ENCODE measurements around the gene WASHC2C. TPM values are rescaled to one million over a fixed set of nuclear protein-coding genes. Genes with fewer than 3 reads are reported as not detected.
"Not testable (repeated sequence)": the region's sequence is repeated elsewhere in the genome, so short reads cannot be mapped to it uniquely, and the experiment has no call there.

Gene WASHC2C
- total RNA-seq, 1 donor from 2014 or later = 51.8 TPM

DNA sequence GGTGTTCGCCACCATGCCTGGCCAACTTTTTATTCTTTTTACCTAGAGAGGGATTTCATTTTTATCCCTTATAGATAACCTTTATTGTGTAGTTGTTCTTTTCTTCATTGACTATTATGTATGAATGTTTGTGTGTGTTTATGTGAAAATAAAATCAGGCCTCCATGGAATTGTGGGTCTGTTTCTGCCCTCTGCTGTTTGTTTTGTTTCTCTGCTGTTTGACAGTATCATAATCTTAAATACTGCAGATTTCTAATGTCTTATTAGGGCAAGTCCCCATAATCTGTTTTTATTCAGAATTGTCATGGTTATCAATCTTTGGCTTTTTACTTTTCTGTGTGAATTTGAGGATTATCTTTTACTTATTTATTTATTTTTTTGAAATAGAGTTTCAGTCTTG is 7.8 kb downstream of the WASHC2C start:
- H3K27me3 Mint-ChIP-seq; H3K9me3 Mint-ChIP-seq (ENCODE audit: low read depth); DNase-seq (ENCODE audit: low spot score, unreplicated experiment); H3K36me3 Mint-ChIP-seq (ENCODE audit: insufficient read depth); H3K4me1 Mint-ChIP-seq (ENCODE audit: low read depth); H3K27ac Mint-ChIP-seq; H3K4me3 Mint-ChIP-seq (ENCODE audit: low read depth): not testable (repeated sequence)
- TF ChIP-seq, protein P1, sequence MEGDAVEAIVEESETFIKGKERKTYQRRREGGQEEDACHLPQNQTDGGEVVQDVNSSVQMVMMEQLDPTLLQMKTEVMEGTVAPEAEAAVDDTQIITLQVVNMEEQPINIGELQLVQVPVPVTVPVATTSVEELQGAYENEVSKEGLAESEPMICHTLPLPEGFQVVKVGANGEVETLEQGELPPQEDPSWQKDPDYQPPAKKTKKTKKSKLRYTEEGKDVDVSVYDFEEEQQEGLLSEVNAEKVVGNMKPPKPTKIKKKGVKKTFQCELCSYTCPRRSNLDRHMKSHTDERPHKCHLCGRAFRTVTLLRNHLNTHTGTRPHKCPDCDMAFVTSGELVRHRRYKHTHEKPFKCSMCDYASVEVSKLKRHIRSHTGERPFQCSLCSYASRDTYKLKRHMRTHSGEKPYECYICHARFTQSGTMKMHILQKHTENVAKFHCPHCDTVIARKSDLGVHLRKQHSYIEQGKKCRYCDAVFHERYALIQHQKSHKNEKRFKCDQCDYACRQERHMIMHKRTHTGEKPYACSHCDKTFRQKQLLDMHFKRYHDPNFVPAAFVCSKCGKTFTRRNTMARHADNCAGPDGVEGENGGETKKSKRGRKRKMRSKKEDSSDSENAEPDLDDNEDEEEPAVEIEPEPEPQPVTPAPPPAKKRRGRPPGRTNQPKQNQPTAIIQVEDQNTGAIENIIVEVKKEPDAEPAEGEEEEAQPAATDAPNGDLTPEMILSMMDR (IDR thresholded peaks at IDR 0.05; ENCODE audit: unreplicated experiment) = peak; percentile 29

GRCh38 chr10:45741559-45741958 is 14.5 kb downstream of the WASHC2C start:
- H3K9me3 Mint-ChIP-seq (ENCODE audit: low read depth); H3K36me3 Mint-ChIP-seq (ENCODE audit: insufficient read depth); H3K4me3 Mint-ChIP-seq (ENCODE audit: low read depth); H3K4me1 Mint-ChIP-seq (ENCODE audit: low read depth); DNase-seq (ENCODE audit: low spot score, unreplicated experiment); H3K27me3 Mint-ChIP-seq; H3K27ac Mint-ChIP-seq: not testable (repeated sequence)

- not testable (repeated sequence) for H3K4me1 Mint-ChIP-seq (ENCODE audit: low read depth); H3K4me3 Mint-ChIP-seq (ENCODE audit: low read depth); H3K27me3 Mint-ChIP-seq; H3K36me3 Mint-ChIP-seq (ENCODE audit: insufficient read depth); H3K27ac Mint-ChIP-seq; H3K9me3 Mint-ChIP-seq (ENCODE audit: low read depth); DNase-seq (ENCODE audit: low spot score, unreplicated experiment)
Observed at GRCh38 chr10:45742014-45742413, 14.9 kb downstream of the WASHC2C start.

- not testable (repeated sequence) for H3K4me3 Mint-ChIP-seq (ENCODE audit: low read depth); H3K4me1 Mint-ChIP-seq (ENCODE audit: low read depth); H3K36me3 Mint-ChIP-seq (ENCODE audit: insufficient read depth); DNase-seq (ENCODE audit: low spot score, unreplicated experiment); H3K9me3 Mint-ChIP-seq (ENCODE audit: low read depth); H3K27me3 Mint-ChIP-seq; H3K27ac Mint-ChIP-seq
Observed at GRCh38 chr10:45751141-45751540, 24.1 kb downstream of the WASHC2C start.

DNA sequence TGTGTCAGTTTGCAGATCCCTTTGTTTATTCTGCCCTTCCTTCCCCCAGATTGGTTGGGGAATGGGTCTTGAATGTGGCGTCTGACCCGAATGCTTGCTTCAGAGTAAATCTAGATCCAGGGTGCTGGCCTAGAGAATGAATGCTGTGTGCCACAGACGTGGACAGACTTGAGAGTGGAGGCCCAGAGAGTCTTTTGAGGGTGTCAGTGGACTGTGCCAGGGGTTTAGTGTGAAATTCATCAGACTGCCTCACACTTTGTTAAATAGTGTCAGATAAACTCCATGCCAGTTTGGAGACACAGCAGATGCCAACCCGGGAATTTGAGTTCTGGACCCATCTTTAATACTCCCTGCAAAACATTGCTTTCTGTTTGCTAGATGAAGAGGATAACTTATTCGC is 25.1 kb downstream of the WASHC2C start:
- H3K4me1 Mint-ChIP-seq (ENCODE audit: low read depth); H3K27me3 Mint-ChIP-seq; H3K9me3 Mint-ChIP-seq (ENCODE audit: low read depth); H3K36me3 Mint-ChIP-seq (ENCODE audit: insufficient read depth); DNase-seq (ENCODE audit: low spot score, unreplicated experiment); H3K27ac Mint-ChIP-seq; H3K4me3 Mint-ChIP-seq (ENCODE audit: low read depth): not testable (repeated sequence)

GRCh38 chr10:45753979-45754495 is 27.0 kb downstream of the WASHC2C start:
- not testable (repeated sequence) for H3K4me3 Mint-ChIP-seq (ENCODE audit: low read depth); H3K4me1 Mint-ChIP-seq (ENCODE audit: low read depth); DNase-seq (ENCODE audit: low spot score, unreplicated experiment); H3K27ac Mint-ChIP-seq; H3K36me3 Mint-ChIP-seq (ENCODE audit: insufficient read depth); H3K27me3 Mint-ChIP-seq; H3K9me3 Mint-ChIP-seq (ENCODE audit: low read depth)

DNA sequence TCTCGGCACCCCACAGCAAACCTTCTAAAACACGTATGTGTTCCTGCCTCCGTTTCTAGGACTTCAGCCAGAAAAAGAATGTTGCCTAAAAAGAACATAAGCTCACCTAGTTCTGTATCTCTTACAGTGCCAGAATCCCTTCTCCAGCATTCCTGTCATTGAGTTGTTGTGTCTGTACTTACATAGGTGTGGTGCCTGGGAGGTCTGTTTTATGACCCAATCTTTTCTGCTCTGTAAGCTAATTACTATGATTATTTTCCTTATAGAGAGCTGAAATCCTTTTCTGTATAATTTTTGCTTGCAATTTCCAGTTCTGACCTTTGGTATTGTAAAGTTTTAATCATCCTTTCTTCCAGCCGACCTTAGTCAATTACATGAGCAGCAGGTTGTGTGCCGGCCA is 28.0 kb downstream of the WASHC2C start:
- not testable (repeated sequence) for H3K4me3 Mint-ChIP-seq (ENCODE audit: low read depth); H3K27ac Mint-ChIP-seq; H3K4me1 Mint-ChIP-seq (ENCODE audit: low read depth); H3K27me3 Mint-ChIP-seq; H3K36me3 Mint-ChIP-seq (ENCODE audit: insufficient read depth); H3K9me3 Mint-ChIP-seq (ENCODE audit: low read depth); DNase-seq (ENCODE audit: low spot score, unreplicated experiment)

GRCh38 chr10:45756065-45756464 is 29.0 kb downstream of the WASHC2C start:
- not testable (repeated sequence) for DNase-seq (ENCODE audit: low spot score, unreplicated experiment); H3K27me3 Mint-ChIP-seq; H3K36me3 Mint-ChIP-seq (ENCODE audit: insufficient read depth); H3K4me1 Mint-ChIP-seq (ENCODE audit: low read depth); H3K4me3 Mint-ChIP-seq (ENCODE audit: low read depth); H3K27ac Mint-ChIP-seq; H3K9me3 Mint-ChIP-seq (ENCODE audit: low read depth)

GRCh38 chr10:45757661-45758396 is 30.8 kb downstream of the WASHC2C start:
- not testable (repeated sequence) for H3K4me3 Mint-ChIP-seq (ENCODE audit: low read depth); DNase-seq (ENCODE audit: low spot score, unreplicated experiment); H3K4me1 Mint-ChIP-seq (ENCODE audit: low read depth)

GRCh38 chr10:45761622-45762021 is 34.6 kb downstream of the WASHC2C start:
- H3K9me3 Mint-ChIP-seq (ENCODE audit: low read depth); H3K4me1 Mint-ChIP-seq (ENCODE audit: low read depth); H3K4me3 Mint-ChIP-seq (ENCODE audit: low read depth); H3K36me3 Mint-ChIP-seq (ENCODE audit: insufficient read depth); H3K27me3 Mint-ChIP-seq; H3K27ac Mint-ChIP-seq; DNase-seq (ENCODE audit: low spot score, unreplicated experiment): not testable (repeated sequence)

More at GRCh38 chr10:45757661-45758396, 30.8 kb downstream of the WASHC2C start:
- H3K27me3 Mint-ChIP-seq; H3K27ac Mint-ChIP-seq; H3K36me3 Mint-ChIP-seq (ENCODE audit: insufficient read depth); H3K9me3 Mint-ChIP-seq (ENCODE audit: low read depth): not testable (repeated sequence)

DNA sequence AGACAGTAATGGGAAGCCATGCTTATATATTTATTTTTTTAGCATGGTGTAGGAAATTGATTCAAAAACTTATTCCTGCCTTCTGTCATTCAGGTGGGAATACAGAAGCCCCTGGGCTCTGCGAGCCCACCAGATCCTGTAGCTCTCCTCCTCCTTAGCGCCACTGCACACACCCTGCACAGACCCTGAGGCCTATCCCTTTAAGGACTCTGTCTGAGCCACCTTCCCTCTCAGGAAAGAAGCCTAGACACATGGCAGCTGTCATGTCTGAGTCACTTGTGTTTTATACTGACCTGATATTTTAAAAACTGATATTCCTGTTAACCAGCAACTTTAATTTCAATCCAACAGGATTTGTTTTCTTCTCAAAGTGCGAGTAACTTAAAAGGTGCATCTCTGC is 36.0 kb downstream of the WASHC2C start:
- not testable (repeated sequence) for H3K4me3 Mint-ChIP-seq (ENCODE audit: low read depth); H3K27ac Mint-ChIP-seq; H3K4me1 Mint-ChIP-seq (ENCODE audit: low read depth); H3K9me3 Mint-ChIP-seq (ENCODE audit: low read depth); H3K27me3 Mint-ChIP-seq; DNase-seq (ENCODE audit: low spot score, unreplicated experiment); H3K36me3 Mint-ChIP-seq (ENCODE audit: insufficient read depth)

GRCh38 chr10:45768334-45768733 is 41.3 kb downstream of the WASHC2C start:
- H3K4me3 Mint-ChIP-seq (ENCODE audit: low read depth); H3K27ac Mint-ChIP-seq; H3K36me3 Mint-ChIP-seq (ENCODE audit: insufficient read depth); DNase-seq (ENCODE audit: low spot score, unreplicated experiment); H3K9me3 Mint-ChIP-seq (ENCODE audit: low read depth); H3K27me3 Mint-ChIP-seq; H3K4me1 Mint-ChIP-seq (ENCODE audit: low read depth): not testable (repeated sequence)

Data from progenitor cell of endocrine pancreas (in vitro differentiated cells).